OCI-LY3 (cell line): Measurements from ENCODE around the gene FBH1.

Source experiments
- H2AFZ ChIP-seq: fragments of 200-600, 300-600 bp; shearing (Covaris generic); 2 replicates; pipeline ENCODE4 v1.6.0; 2014; ENCODE audit warnings: antibody characterized with exemption, low read depth, low read length
- H3K27ac ChIP-seq: fragments of 200-600, 300-600 bp; sonication (generic); 2 replicates; pipeline ENCODE4 v1.5.1; 2014; ENCODE audit warnings: mild to moderate bottlenecking, low read length, moderate library complexity, mixed read lengths
- H3K27me3 ChIP-seq: fragments of 200-600, 300-600 bp; sonication (generic); 2 replicates; pipeline ENCODE4 v1.6.1; 2014; ENCODE audit warnings: low read depth, low read length, mixed read lengths
- H3K36me3 ChIP-seq: fragments of 200-600, 300-600 bp; sonication (generic); replicated peaks from 2 replicates; pipeline ENCODE3; 2014; ENCODE audit warnings: low read depth, low read length, mixed read lengths
- H3K4me1 ChIP-seq: fragments of 300-600, 200-600 bp; sonication (generic); 2 replicates; pipeline ENCODE4 v1.6.1; 2014; ENCODE audit warnings: low read length, mixed read lengths
- H3K4me2 ChIP-seq: fragments of 200-600, 300-600 bp; sonication (generic); 2 replicates; pipeline ENCODE4 v1.6.1; 2014; ENCODE audit warnings: low read length, mixed read lengths
- H3K4me3 ChIP-seq: fragments of 300-600, 200-600 bp; sonication (generic); 2 replicates; pipeline ENCODE4 v1.5.1; 2014; ENCODE audit warnings: antibody characterized with exemption, mild to moderate bottlenecking, low read length, moderate library complexity
- H3K79me2 ChIP-seq: fragments of 300-600, 200-600 bp; shearing (Covaris generic); 2 replicates; pipeline ENCODE4 v1.6.1; 2014; ENCODE audit warnings: mild to moderate bottlenecking, low read length, mixed read lengths
- H3K9ac ChIP-seq: fragments of 300-600, 200-600 bp; shearing (Covaris generic); 2 replicates; pipeline ENCODE4 v1.6.0; 2014; ENCODE audit warnings: mild to moderate bottlenecking, low read length, moderate library complexity
- H3K9me3 ChIP-seq: fragments of 200-600, 300-600 bp; shearing (Covaris generic); 2 replicates; pipeline ENCODE4 v1.6.1; 2014; ENCODE audit warnings: low read length, mixed read lengths; ENCODE audit not compliant: insufficient read depth
- H4K20me1 ChIP-seq: fragments of 200-600, 300-600 bp; sonication (generic); 2 replicates; pipeline ENCODE4 v1.6.1; 2016; ENCODE audit warnings: low read length, mixed read lengths; ENCODE audit not compliant: insufficient read depth
- CTCF ChIP-seq: fragments of 200-600, 300-600 bp; sonication (generic); IDR thresholded peaks from 2 replicates; pipeline ENCODE4 v1.5.1; 2014; ENCODE audit warnings: antibody characterized with exemption, low read length, low read depth
- EZH2phosphoT487 ChIP-seq: fragments of 200-600 bp; shearing (Covaris generic); IDR thresholded peaks from 2 replicates; pipeline ENCODE4 v1.6.1; 2018; ENCODE audit warnings: antibody characterized with exemption, mixed run types, low read depth

FBH1 gene

DNA sequence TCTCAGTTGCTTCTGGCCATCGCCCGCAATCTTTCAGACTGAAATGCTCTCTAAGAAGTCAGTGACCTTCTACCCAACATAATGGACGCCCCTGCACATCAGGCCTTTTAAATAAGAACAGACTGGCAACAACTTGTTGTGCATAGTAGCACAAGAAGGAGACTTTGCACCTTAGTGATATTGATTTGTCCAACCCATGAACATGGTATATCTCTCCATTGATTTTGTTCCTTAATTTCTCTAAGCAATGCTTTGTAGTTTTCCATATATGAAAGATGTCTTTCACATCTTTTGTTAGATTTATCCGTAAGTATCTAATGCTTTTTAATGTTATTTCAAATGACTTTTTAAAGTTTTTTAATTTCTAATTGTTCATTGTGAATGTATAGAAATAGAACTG lies 83.0 kb downstream of the FBH1 start:
- Histone ChIP-seq H3K4me3 (no peak overlapping the region), H3K9ac (no peak overlapping the region), H3K27me3 (no peaks in the 10 kb centered on the region), H3K4me1 (peaks cover 42% of the 10 kb centered on the region), H3K36me3 (peaks cover 2% of the 10 kb centered on the region), H3K9me3 (no peaks in the 10 kb centered on the region), H2AFZ (no peak overlapping the region), H4K20me1 (peaks cover 18% of the 10 kb centered on the region), H3K27ac (no peak overlapping the region), H3K4me2 (peak overlapping the region; percentile 17; the same call in 1 of the 2 replicates), H3K79me2 (peaks cover 93% of the 10 kb centered on the region)
- no peak for TF ChIP-seq EZH2phosphoT487
- TF ChIP-seq CTCF = no peak

GRCh38 chr10:5975641-5976473 lies 85.8 kb downstream of the FBH1 start:
- Histone ChIP-seq H3K4me1 (peaks cover 45% of the 10 kb centered on the region), H3K79me2 (peaks cover 74% of the 10 kb centered on the region), H3K36me3 (peaks cover 2% of the 10 kb centered on the region), H2AFZ (no peak overlapping the region), H3K27me3 (no peaks in the 10 kb centered on the region), H3K27ac (peak overlapping the region; percentile 92), H3K9ac (peak overlapping the region; percentile 82), H3K4me3 (peak overlapping the region; percentile 91), H4K20me1 (peaks cover 16% of the 10 kb centered on the region), H3K4me2 (peak overlapping the region; percentile 90), H3K9me3 (no peaks in the 10 kb centered on the region)
- TF ChIP-seq CTCF = no peak
- TF ChIP-seq EZH2phosphoT487 = no peak

DNA sequence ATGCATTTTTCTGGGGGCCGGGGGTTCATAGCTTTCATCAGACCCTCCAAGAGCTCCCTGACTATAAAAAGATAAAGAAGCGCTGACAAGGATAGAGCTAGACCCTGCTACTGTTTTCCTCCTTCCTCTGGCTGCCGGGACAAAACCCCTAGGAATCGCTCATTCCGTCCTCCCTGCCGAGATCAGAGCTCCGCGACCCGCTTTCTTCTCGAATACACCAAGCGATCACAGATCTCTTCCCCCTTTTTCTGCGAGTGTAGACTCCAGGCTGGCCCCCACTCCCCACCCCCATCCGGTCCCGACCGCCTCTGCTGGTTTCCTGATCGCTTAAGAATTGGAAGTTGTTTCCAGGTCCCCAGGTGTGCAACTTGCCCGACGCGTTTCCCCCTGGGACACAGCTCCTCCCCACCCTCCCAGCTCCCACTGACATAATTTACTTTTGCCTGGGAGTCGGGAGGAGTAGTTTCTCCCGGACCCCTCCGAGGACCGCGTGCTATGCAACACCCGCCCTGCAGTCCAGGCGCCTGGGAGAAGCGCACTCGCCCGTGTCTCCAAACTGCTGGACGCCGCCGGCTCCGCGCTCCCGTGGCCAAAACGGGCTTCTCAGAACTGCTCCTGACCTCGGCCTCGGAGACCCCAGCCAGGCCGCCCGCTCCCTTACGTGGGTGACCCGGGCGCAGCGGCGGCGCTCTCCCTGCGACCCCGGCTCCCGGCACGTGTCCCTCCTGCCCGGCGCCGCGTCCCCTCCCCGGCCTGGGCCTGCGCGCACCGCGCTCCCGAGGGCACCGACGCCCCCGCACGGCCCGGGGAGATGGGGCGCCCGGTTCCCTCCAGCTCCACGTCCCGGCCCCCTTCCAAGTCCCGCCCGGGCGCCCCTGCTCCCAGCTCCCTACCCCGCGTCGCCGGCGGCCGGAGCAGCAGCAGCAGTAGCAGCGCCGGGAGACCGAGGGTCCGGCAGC lies 86.7 kb downstream of the FBH1 start:
- peaks cover 36% of the 10 kb centered on the region for H3K4me1 ChIP-seq
- peak overlapping the region; percentile 92 for H3K27ac ChIP-seq
- peaks cover 64% of the 10 kb centered on the region for H3K79me2 ChIP-seq

More for the DNA sequence above, 86.7 kb downstream of the FBH1 start:
- TF ChIP-seq CTCF (no peak), EZH2phosphoT487 (no peak)
- peak overlapping the region; percentile 82 for H3K9ac ChIP-seq
- peaks cover 2% of the 10 kb centered on the region for H3K36me3 ChIP-seq
- H3K4me3 ChIP-seq = peak overlapping the region; percentile 91
- H3K27me3 ChIP-seq = no peaks in the 10 kb centered on the region
- H2AFZ ChIP-seq = 0 out of 2 replicates have a peak overlapping the region, but pooled peaks have one; percentile 25
- H3K9me3 ChIP-seq = no peaks in the 10 kb centered on the region
- H3K4me2 ChIP-seq = peak overlapping the region; percentile 90
- H4K20me1 ChIP-seq = peaks cover 8% of the 10 kb centered on the region; the same call in 1 of the 2 replicates
